Endometrial microvascular endothelial cells (primary cell): ENCODE results near the gene HIF3A. TPM values are rescaled to one million over a fixed set of nuclear protein-coding genes. Genes with fewer than 3 reads are reported as not detected.
"Not testable (repeated sequence)": the region's sequence is repeated elsewhere in the genome, so short reads cannot be mapped to it uniquely, and the experiment has no call there.

ENCODE experiments used
- in situ Hi-C: cut with HindIII; loops from 2 replicates; pipeline ENCODE4 v1.10.0; 2017; ENCODE audit warnings: low sequenced_read_pairs, low pct_unique_long_range_greater_than_20kb; ENCODE audit errors: inconsistent ontology term
- total RNA-seq: library from RNA; depleted of rRNA; stranded (reverse); fragments of >200 nt; gene quantifications from one replicate; pipeline ENCODE4 v1.2.3, GENCODE V29; 2015; ENCODE audit errors: inconsistent ontology term

HIF3A gene
- total RNA-seq, 1 donor from 2014 or later = 11.8 TPM

DNA sequence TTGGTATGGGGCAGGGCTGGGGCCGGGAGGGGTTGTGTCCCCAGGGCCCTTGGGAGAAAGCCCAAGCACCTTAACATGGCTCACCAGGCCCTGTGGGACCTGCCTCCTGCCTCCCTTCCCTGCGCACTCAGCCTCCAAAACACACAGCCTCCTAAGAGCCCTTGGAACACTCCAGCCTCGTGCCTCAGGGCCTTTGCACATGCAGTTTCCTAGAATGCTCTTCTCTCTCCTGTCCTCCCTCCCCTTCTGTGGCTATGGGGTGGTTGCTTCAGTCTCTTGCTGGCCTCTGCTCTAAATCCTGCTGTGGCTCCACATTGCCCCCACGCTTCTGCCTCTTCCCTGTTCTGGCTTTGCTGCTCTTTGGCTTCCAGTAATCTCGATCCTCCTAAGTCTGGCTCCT is 23.7 kb downstream of the HIF3A start:
- in situ Hi-C loops = no loop called here

DNA sequence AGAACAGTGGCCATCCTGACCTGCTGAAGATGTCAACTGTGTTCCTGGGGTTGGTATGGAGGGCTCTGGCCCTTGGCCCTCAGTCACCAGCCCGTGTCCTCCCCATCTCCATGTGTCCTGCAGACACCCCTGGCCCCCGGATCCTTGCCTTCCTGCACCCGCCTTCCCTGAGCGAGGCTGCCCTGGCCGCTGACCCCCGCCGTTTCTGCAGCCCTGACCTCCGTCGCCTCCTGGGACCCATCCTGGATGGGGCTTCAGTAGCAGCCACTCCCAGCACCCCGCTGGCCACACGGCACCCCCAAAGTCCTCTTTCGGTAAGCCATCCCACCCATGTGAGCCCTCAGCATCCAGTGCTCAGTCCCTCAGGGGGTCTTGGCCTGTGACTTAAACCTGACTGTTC is 24.8 kb downstream of the HIF3A start:
- in situ Hi-C loops = no loop called here

DNA sequence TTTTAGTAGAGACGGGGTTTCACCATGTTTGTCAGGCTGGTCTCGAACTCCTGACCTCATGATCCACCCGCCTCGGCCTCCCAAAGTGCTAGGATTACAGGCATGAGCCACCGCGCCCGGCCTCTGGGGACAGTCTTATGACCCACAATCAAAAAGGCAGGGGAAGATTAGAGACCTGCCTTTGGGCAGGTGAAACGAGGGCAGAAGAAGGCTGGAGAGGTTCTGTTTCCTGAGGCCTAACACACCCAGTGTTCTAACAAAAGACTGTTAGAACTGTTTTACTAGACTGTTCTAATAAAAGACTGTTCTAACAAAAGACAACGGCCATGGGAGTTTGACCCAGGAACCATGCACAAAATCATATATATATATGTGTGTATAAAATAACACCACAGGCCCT is 26.4 kb downstream of the HIF3A start:
- in situ Hi-C loops = not testable (repeated sequence)

DNA sequence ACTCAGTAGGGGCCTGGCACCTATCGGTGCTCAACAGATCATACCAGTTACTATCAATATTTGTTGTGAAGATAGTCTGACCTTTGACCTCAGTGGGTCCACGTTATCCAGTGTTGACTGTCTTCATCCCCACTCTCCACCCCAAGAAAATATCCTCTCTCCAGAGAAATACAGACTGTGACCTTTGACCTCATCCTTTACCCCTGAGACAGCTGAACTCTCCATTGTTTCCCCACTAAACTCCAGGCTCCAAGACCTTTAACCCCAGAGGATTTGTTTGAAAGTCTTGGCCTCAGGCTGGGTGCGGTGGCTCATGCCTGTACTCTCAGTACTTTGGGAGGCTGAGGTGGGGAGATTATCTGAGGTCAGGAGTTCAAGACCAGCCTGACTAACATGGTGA is 27.4 kb downstream of the HIF3A start:
- in situ Hi-C loops = no loop called here

DNA sequence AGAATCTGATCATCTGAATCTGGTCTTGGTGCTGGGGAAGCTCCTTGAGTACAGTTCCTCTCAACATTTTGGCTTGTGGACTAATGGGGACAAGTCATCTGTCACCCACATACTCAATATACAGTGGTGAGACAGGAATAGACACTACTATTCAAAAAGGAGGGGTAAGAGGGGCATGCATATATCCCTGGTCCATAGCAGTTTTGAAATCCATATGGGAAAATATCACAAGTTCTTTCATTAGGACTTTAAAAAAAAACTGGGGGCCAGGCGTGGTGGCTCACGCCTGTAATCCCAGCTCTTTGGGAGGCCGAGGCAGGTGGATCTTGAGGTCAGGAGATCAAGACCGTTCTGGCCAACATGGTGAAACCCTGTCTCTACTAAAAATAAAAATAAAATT is 29.8 kb downstream of the HIF3A start:
- in situ Hi-C loops = no loop called here

DNA sequence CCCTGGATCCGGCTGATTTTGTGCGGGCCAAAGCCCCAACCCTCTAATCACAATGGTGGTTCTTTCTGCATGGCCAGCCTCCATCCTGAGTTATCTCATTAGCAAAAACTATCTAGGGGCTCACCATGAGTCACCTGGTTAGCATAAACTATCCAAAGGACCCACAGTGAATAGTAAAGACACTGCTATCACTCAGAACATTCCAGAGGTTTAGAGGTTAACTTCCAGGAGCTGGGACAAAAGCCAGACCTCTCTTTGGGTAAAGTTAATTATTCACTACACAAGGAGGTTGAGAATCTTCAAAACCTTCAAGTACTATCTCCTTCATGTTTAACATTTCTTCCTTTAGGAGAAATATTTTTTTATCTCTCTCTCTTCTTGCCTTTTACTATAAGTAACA is 31.2 kb downstream of the HIF3A start:
- in situ Hi-C loops = no loop called here

DNA sequence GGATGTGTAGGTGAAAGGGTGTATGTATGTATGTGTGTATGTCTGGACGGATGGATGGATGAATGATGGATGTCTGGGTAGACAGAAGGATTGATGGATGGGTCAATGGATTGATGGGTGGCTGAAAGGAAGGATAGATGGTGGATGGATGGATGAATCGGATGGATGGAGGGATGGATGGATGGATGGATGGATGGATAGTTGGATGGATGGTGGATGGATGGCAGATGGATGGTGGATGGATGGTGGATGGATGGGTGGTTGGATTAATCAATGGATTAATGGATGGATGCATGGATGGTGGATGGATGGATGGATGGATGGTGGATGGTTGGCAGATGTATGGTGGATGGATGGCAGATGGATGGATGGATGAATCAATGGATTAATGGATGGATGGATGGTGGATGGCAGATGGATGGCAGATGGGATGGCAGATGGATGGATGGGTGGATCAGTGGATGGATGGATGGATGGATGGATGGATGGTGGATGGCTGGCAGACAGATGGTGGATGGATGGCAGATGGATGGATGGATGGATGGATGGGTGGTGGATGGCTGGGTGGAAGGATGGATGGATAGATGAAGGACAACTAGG is 33.6 kb downstream of the HIF3A start:
- in situ Hi-C loops = no loop called here

DNA sequence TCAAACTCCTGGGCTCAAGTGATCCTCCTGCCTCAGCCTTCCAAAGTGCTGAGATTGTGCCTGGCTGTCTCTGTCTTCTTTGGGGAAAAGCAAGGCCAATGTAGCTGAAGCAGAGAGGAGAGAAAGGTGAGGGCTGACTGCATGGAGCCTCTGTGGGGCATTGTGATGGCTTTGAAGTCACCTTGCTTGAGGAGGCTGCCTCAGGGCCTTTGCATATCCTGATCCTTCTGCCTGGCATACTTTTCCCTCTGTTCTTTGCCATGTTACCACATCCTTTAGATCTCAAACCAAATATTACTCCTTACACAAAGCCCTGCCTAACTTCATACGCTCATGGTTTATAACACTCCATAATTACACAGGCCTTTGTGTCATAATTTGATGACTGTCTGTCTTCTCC is 40.6 kb downstream of the HIF3A start:
- in situ Hi-C loops = no loop called here

DNA sequence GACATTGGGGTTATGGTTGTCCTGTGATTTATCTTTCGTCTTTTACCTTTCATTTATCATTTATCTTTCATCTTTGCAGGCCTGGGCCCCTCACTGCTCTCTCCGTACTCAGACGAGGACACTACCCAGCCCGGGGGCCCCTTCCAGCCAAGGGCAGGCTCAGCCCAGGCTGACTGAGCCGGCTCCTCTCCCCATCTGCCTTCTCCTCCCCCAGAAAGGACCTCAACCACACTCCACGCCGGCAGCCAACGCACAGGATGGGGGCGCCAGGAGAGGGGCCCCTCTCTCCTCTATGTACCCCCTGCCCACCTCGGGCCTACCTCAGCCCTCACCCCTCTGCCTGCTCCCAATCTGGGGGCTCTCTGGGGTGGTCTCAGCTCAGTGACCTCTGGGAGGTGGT is 42.6 kb downstream of the HIF3A start:
- in situ Hi-C loops = no loop called here

DNA sequence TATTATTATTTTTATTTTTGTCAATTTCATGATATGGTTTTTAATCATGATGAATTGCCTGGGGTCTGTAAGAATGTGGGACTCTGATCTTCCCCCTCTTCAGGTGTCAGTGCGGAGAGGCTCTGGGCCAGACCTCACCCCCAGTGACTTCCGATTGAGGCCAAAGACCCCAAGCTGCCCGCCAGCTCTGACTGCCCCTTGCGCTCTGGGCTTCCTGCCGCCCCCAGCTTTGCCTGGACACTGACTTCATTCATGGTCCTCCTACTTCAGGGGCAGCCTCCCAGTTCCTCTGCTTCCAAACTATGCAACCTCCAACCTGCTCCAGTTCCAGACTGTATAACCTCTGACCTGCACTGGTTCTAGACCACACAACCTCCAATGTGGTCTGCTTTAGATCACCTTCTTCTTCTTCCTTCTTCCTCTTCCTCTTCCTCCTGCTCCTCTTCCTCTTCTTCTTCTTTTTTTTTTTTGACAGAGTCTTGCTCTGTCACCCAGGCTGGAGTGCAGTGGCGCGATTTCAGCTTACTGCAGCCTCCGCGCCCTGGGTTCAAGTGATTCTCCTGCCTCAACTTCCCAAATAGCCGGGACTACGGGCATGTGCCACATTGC is 43.3 kb downstream of the HIF3A start:
- in situ Hi-C loops = no loop called here

DNA sequence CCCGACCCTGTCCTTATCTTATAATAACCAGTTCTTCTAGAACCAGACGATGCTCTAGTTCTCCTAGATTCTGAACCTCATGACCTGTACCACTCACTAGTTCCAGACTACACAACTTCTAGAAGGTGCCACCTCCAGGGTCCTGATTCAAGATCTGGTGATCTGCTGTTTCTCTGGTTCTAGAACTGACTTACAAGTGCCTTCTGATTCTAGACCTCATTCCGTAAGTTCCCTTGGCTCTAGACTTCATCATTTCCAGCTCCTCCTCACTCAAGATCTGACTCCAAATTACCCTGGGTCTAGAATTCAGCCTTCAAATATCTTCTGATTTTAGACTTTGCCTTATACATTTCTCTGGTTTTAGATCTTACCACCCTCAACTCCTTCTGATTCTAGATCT is 45.1 kb downstream of the HIF3A start:
- in situ Hi-C loops = no loop called here

DNA sequence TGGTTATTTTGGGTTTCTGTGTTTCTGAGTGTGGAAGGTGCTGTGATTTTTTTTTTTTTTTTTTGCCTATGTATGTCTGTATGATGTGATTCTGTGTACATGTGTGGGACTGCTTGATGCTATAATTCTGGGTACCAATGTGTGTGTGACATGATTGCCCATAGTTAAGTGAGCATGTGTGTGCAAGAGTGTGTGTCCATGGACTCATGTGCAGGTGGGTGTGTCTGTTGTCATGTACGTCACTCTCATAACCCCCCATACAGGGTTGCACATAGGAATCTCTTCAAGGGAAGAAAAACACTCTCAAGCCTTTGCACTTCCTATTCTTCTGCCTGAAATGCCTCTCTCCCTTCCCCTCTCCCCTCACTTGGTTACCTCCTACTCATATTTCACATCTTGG is 47.5 kb downstream of the HIF3A start:
- in situ Hi-C loops = no loop called here

DNA sequence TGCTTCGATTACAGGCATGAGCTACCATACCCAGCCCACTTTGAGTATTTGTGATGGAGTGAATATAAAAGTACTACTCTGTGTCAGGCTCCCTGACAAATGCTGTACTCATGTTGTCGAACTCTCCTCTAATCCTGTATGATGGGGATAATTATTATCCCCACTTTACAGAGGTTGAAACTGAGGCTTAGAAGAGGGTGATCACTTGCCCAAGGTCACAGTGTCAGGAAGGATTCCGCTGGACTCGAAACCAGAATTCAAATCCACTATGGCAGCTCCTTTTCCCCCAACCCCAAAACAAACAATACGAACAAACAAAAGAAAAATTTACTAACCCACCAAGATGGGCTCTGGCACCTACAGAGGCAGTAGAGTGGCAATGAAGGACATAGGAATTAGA is 48.3 kb downstream of the HIF3A start:
- in situ Hi-C loops = no loop called here

DNA sequence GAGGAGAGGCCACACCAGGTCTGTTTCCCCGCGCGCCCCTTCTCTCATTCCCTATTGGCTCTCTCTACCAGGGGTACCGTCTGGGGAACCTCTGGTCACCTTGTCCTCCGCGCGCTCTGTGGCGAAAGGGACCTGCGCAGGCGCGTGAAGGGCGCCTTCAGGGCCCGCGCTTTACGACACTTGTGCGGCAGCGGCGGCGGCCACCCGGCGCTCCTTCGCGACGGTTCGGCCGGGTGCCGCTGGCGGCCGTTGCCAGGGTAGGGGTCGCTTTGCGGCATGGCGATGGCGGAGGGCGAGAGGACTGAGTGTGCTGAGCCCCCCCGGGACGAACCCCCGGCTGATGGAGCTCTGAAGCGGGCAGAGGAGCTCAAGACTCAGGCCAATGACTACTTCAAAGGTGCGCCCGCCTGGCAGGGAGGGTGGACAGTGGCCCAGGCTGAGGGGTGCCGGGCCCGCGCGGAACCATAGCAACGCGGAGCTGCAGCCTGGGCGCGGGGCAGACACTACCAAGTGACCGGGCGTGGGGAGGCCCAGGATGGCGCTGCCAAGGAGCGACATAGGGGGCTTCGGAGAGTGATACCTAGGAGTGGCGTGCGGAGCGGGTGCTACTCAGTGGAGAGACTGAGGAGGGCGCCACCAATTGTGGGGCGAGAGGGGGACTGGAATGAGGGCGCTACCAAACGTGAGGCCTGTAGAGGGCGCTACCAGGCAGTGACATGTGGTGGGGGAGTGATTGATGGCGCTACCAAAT is 50.2 kb downstream of the HIF3A start, which contains the start of gene PPP5C:
TSS of gene PPP5C (plus strand) at position 267 of the 751 bp plus-strand sequence. CDS start at position 277, 10 bp downstream.
- in situ Hi-C loops = no loop called here

DNA sequence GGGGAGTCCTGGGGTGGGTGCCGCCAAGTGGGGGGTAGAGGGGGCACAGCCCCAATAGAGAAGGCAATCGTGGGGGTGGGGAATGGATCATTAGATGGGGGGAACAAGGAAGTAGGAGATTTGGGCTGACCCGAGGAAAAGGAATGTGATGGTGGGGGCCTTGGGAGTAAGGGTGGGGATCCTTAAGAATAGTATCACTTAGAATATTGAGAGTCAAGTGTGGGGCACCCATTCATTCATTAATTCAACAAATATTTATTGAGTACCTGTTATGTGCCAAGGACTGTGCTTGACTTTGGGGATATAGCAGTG is 50.7 kb downstream of the HIF3A start:
- in situ Hi-C loops = no loop called here

DNA sequence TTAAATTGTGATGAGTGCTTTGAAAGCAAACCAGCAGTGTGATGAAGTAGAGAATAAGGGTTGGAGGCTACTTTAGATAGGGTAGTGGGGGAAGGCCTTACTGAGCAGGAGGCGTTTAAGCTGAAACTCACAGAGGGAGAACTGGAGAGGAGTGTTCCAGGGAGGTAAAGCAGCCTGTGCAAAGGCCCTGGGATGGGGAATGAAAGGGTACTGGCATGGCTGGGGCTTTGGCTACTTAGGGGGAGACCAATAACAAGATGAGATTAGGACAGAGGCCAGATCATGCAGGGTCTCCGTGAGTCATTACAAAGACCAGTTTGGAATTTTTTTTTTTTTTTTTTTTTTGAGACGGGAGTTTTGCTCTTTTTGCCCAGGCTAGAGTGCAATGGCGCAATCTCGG is 51.1 kb downstream of the HIF3A start:
- in situ Hi-C loops = no loop called here

DNA sequence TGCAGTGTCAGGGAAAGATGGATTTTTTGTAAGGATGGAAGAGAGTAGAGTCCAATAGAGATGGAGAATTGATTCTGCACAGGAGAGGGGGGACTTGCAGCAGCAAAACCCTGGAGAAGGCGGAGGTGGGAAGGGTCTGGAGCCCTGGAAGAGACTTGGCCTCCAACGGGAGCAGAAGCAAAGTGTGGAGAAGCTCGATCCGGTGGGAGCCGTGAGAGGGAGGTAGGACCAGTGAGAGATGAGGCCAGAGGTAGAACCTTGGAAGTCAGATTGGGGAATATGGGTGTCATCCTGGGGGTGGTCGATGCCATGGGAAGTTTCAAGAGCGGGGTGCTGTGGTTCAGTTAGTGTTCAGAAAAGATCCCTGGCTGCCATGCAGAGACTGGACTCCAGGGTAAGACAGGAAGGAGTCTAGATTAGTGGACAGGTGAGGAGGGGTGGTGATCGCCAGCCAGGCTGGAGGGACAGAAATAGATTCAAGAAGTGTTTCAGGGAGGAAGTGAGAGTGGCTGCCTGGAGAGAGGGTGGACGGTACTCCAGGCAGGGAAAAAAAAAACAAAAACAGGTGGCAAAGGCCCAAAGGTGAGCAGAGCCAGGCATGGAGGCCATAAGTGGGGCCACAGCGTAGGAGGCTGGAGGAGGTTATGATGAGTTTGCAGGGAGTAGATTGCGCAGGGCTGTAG is 52.6 kb downstream of the HIF3A start:
- in situ Hi-C loops = no loop called here

DNA sequence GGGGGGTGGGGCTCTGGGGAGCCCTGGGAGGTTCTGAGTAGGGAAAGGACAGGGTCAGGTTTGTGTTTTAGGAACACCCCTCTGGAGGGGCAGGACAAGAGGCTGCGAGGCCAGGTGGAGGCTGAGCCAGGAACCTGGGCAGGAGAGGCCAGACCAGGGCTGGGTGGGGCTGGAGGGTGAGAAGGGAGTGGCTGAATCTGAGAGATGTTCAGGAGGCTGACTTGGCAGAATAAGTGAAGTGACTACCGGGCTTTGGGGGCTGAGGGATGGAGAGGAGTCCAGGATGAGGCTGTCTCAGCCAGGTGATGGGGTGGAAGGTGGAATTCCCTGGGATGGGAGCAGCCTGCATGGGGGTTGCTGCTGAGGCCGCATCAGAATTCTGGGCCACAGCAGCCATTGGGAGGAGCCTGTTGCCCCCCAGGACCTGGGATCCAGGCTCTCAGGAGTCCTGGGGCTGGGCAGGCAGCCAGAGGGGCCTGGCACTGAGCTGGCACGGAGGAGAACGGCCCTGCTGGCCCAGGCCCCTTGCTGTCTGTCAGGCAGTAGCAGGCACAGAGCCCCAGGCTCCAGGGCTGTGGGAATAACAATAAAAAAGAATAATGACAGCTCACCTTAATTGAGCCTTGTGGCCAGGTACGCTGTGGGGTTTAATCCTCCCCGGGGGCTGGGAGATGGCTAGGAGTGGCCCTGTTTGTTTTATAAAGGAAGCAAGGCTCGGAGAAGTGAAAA is 53.4 kb downstream of the HIF3A start:
- in situ Hi-C loops = no loop called here

DNA sequence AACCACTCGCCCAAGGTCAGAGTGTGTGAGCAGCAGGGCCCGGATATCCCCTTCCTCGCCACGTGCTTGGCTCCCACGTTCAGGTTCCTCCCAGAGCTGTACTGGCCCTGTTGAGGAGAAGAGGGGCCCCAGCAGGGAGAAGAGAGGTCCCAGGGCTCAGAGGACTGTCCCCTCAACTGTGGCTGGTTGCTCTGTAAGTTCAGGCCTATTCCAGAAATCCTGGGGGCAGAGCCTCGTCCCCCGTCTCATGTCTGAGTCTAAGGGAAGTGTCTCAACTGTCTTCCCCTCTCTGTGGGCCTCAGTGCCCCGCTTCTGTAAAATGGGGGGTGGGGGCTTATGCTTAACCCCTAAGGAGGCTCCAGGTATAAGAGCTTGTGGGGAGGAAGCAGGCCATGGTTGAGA is 53.9 kb downstream of the HIF3A start:
- in situ Hi-C loops = no loop called here
